Ishikawa (cell line): ENCODE data around the gene DCTN5.

Source experiments
- CEBPB ChIP-seq: IDR thresholded peaks from 2 replicates; pipeline ENCODE4 v1.6.1; 2012
- CREB1 ChIP-seq: IDR thresholded peaks from 2 replicates; pipeline ENCODE4 v1.6.1; 2012; ENCODE audit warnings: low read depth
- EGR1 ChIP-seq: IDR thresholded peaks from 2 replicates; pipeline ENCODE4 v1.6.1; 2012
- EP300 ChIP-seq: IDR thresholded peaks from 2 replicates; pipeline ENCODE4 v1.6.1; 2012; ENCODE audit warnings: borderline replicate concordance
- FOXM1 ChIP-seq: IDR thresholded peaks from 2 replicates; pipeline ENCODE4 v1.6.1; 2012; ENCODE audit warnings: low read depth, borderline replicate concordance
- MAX ChIP-seq: IDR thresholded peaks from 2 replicates; pipeline ENCODE4 v1.6.1; 2012
- NFIC ChIP-seq: IDR thresholded peaks from 2 replicates; pipeline ENCODE4 v1.6.1; 2012
- RAD21 ChIP-seq: IDR thresholded peaks from 2 replicates; pipeline ENCODE4 v1.6.1; 2012; ENCODE audit warnings: low read depth
- TAF1 ChIP-seq: IDR thresholded peaks from 2 replicates; pipeline ENCODE4 v1.6.1; 2012; ENCODE audit warnings: low read depth, mild to moderate bottlenecking
- TCF12 ChIP-seq: IDR thresholded peaks from 2 replicates; pipeline ENCODE4 v1.6.1; 2012; ENCODE audit warnings: low read depth
- TEAD4 ChIP-seq: IDR thresholded peaks from 2 replicates; pipeline ENCODE4 v1.6.1; 2012
- USF1 ChIP-seq: IDR thresholded peaks from 2 replicates; pipeline ENCODE4 v1.6.1; 2012
- YY1 ChIP-seq: IDR thresholded peaks from 2 replicates; pipeline ENCODE4 v1.6.1; 2012; ENCODE audit warnings: low read depth
- ZBTB7A ChIP-seq: IDR thresholded peaks from 2 replicates; pipeline ENCODE4 v1.6.1; 2012; ENCODE audit warnings: low read depth
- TF ChIP-seq, protein P1 (sequence below): IDR thresholded peaks from 2 replicates; pipeline ENCODE4 v1.6.1; 2012; ENCODE audit warnings: low read depth, mild to moderate bottlenecking

Gene DCTN5

GRCh38 chr16:23678430-23679273, 37.4 kb downstream of the DCTN5 start, which contains the start of gene PLK1:
Gene PLK1 (plus strand): TSS chr16:23678889. CDS start chr16:23678933, 44 bp downstream.
- TF ChIP-seq TEAD4 (no peak), EGR1 (no peak), TAF1 (peak; percentile 69), USF1 (peak; percentile 73), CEBPB (no peak; the same call in 1 of the 2 replicates), FOXM1 (peak; percentile 99), YY1 (peak; percentile 24; the same call in 1 of the 2 replicates), CREB1 (0 out of 2 replicates have a peak, but pooled peaks have one; percentile 31), NFIC (peak; percentile 7), ZBTB7A (no peak), MAX (peak; percentile 89), EP300 (no peak; the same call in 1 of the 2 replicates), TCF12 (peak; percentile 45; the same call in 1 of the 2 replicates), RAD21 (no peak)
- TF ChIP-seq, protein P1, sequence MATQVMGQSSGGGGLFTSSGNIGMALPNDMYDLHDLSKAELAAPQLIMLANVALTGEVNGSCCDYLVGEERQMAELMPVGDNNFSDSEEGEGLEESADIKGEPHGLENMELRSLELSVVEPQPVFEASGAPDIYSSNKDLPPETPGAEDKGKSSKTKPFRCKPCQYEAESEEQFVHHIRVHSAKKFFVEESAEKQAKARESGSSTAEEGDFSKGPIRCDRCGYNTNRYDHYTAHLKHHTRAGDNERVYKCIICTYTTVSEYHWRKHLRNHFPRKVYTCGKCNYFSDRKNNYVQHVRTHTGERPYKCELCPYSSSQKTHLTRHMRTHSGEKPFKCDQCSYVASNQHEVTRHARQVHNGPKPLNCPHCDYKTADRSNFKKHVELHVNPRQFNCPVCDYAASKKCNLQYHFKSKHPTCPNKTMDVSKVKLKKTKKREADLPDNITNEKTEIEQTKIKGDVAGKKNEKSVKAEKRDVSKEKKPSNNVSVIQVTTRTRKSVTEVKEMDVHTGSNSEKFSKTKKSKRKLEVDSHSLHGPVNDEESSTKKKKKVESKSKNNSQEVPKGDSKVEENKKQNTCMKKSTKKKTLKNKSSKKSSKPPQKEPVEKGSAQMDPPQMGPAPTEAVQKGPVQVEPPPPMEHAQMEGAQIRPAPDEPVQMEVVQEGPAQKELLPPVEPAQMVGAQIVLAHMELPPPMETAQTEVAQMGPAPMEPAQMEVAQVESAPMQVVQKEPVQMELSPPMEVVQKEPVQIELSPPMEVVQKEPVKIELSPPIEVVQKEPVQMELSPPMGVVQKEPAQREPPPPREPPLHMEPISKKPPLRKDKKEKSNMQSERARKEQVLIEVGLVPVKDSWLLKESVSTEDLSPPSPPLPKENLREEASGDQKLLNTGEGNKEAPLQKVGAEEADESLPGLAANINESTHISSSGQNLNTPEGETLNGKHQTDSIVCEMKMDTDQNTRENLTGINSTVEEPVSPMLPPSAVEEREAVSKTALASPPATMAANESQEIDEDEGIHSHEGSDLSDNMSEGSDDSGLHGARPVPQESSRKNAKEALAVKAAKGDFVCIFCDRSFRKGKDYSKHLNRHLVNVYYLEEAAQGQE, result no peak

DNA sequence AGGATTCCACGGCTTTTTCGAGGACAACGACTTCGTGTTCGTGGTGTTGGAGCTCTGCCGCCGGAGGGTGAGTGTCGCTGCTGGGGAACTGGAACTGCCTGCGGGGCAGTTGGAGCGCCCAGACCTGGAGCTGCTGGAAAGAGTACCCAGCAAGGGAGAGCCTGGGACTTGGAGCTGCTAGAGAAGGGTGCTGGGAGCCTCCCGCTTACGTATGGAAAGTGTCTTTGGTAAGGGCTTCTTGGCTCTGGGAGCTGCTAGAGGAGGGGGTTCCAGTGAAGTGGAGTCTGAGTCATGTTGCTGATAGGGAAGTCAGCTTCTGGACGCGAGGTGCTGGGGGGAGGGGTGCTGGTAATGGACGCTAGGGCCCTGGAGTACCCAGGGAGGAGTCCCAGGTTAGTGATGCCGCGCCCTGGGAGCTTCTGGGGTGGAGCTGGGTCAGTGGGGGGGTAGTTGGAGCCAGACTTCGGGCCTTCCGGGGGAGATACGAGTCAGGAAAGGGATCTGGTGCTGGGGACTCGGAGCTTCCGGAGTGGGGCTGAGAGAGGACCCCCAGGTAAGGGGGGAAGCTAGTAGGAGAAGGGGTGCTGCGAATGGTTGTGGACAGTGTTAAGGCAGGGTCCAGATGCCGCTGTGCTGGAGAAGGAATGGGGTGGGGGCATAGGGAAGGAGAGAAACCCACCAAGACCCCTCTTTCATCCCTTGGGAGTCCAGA, 38.2 kb downstream of the DCTN5 start:
- TF ChIP-seq CEBPB (no peak), ZBTB7A (no peak), YY1 (no peak), NFIC (no peak), MAX (no peak), EP300 (no peak), TCF12 (no peak), USF1 (no peak), CREB1 (no peak), TAF1 (no peak), EGR1 (no peak)
- TF ChIP-seq, protein P1, result no peak

DNA sequence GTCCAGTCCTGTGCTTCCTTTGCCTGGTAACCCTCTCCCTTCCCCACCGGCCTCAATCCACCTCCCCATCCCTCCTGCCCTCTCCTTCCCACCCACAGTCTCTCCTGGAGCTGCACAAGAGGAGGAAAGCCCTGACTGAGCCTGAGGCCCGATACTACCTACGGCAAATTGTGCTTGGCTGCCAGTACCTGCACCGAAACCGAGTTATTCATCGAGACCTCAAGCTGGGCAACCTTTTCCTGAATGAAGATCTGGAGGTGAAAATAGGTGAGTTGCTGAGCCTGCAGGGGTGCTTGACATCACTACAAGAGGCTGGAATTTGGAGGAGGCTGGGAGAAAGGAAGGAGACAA, 38.7 kb downstream of the DCTN5 start:
- TF ChIP-seq CREB1 (no peak), RAD21 (no peak), EGR1 (no peak), NFIC (no peak), EP300 (no peak), TCF12 (no peak), TAF1 (no peak), ZBTB7A (no peak)

DNA sequence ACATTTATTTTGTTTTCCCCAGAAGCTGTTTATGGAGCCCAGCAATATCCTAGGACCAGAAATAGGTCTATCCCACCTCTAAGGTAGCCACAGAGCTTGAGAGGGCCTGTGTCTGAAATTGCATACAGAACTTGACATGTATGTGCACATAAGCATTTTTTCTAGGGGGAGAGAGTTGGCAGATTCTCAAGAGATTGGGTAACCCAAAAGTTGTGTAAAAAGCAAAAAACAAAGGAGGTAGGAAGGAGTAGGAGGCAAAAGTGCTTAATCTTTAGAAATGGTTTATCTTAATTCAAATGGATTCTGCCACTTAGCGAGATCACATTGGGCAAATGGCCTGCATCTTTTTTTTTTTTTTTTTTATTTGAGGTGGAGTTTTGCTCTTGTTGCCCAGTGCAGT, 40.9 kb downstream of the DCTN5 start:
- TF ChIP-seq TAF1 (no peak), TEAD4 (no peak), EGR1 (no peak), NFIC (no peak), TCF12 (no peak), MAX (no peak), CEBPB (no peak), EP300 (no peak), USF1 (no peak)
- TF ChIP-seq, protein P1, result no peak
